Activated CD4-positive, alpha-beta T cell treated with anti-CD3 and anti-CD28 coated beads for 1 hour (primary cell): ENCODE results near the gene RNU11.
"Not testable (repeated sequence)": the region's sequence is repeated elsewhere in the genome, so short reads cannot be mapped to it uniquely, and the experiment has no call there.

ENCODE experiments used
- DNase-seq: peaks from one replicate; pipeline ENCODE4 v3.0.0-alpha.2; 2020

Gene RNU11

GRCh38 chr1:28666806-28667205, 18.4 kb downstream of the RNU11 start:
- no peak for DNase-seq

GRCh38 chr1:28668191-28668955, 20.0 kb downstream of the RNU11 start, which contains the start of gene GMEB1:
GMEB1 (plus strand) TSS chr1:28668784; CDS start chr1:28683613, 14,829 bp downstream.
- peak; percentile 73 for DNase-seq

- peak; percentile 16 for DNase-seq
Measured at GRCh38 chr1:28668956-28669723, 20.7 kb downstream of the RNU11 start.

GRCh38 chr1:28671254-28671780, 22.9 kb downstream of the RNU11 start:
- DNase-seq = no peak

- not testable (repeated sequence) for DNase-seq
Measured at GRCh38 chr1:28672971-28673370, 24.6 kb downstream of the RNU11 start.

GRCh38 chr1:28675924-28676257, 27.5 kb downstream of the RNU11 start:
- DNase-seq = no peak

- DNase-seq = no peak
Measured at GRCh38 chr1:28680151-28680550, 31.8 kb downstream of the RNU11 start.

GRCh38 chr1:28682840-28683239, 34.4 kb downstream of the RNU11 start:
- no peak for DNase-seq

- DNase-seq = no peak
Measured at GRCh38 chr1:28684937-28685336, 36.5 kb downstream of the RNU11 start.

GRCh38 chr1:28691627-28692026, 43.2 kb downstream of the RNU11 start:
- not testable (repeated sequence) for DNase-seq
